Activated effector memory CD4-positive, alpha-beta T cell treated with Interleukin-2 at 50 U/mL for 16 hours (primary cell): ENCODE data around the gene OR56A1.

Experiments
- DNase-seq: peaks from one replicate; pipeline ENCODE4 v3.0.0-alpha.2; 2020

OR56A1 gene

GRCh38 chr11:5986885-5987284, 43.7 kb downstream of the OR56A1 start, which contains the start of gene OR52L1:
TSS of gene OR52L1 (minus strand) at chr11:5986985. CDS start at chr11:5986930, 55 bp downstream.
- no peak for DNase-seq

DNA sequence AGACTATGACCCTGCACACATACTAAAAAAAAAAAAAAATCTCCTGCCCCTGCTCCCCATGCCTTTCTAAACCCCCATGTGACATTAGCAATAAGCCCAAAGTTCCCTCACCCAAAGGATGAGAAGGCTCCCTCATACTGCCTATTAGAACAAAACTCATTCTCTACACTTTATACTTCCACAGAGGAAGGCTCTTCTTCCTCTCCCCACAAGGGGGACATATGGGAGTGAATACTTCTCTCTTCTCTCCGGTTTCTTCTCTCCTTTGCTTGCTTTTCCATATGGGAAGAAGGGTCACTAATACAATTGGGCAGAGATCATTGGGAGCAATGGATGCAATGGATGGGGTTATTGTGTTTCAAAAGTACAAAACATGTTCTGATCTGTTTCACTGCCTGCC, 47.1 kb downstream of the OR56A1 start:
- DNase-seq, result no peak

GRCh38 chr11:5973530-5973929, 57.0 kb downstream of the OR56A1 start:
- DNase-seq, result no peak
